Natural killer cell (primary cell): ENCODE data around the gene THSD7B. TPM values are rescaled to one million over a fixed set of nuclear protein-coding genes. Genes with fewer than 3 reads are reported as not detected.

Experiments used
- ATAC-seq, 3 donors: fragments of 150-1000 bp in 2 of 3; fragments of 200-7000 bp in 1 of 3; cut with Tn5 transposase; 1 replicate in 1 of 3; 2 replicates in 2 of 3; pipeline ENCODE4 v1.10.0; 2021; ENCODE audit warnings: mild to moderate bottlenecking in 2 of 3, moderate library complexity in 2 of 3
- DNase-seq, 2 donors: peaks; one replicate each; pipeline versions ENCODE4 v3.0.0 to v3.0.0-alpha.2; 2013 to 2021; ENCODE audit warnings: mixed read lengths in 1 of 2
- H3K27ac ChIP-seq: one replicate; pipeline ENCODE4 v1.5.1; 2013; ENCODE audit warnings: mild to moderate bottlenecking, low read length
- H3K27me3 ChIP-seq: one replicate; pipeline ENCODE4 v1.6.1; 2013; ENCODE audit warnings: low read length; ENCODE audit not compliant: control insufficient read depth, insufficient read depth
- H3K36me3 ChIP-seq: one replicate; pipeline ENCODE4 v1.6.1; 2013; ENCODE audit warnings: low read length; ENCODE audit not compliant: control insufficient read depth, insufficient read depth
- H3K4me1 ChIP-seq: one replicate; pipeline ENCODE4 v1.6.1; 2013; ENCODE audit warnings: low read length; ENCODE audit not compliant: control insufficient read depth, insufficient read depth
- H3K4me3 ChIP-seq: one replicate; pipeline ENCODE4 v1.5.1; 2013; ENCODE audit warnings: low read length
- H3K9me3 ChIP-seq: one replicate; pipeline ENCODE4 v1.6.1; 2013; ENCODE audit warnings: low read length; ENCODE audit not compliant: control insufficient read depth, insufficient read depth
- H3K27ac Mint-ChIP-seq, 2 donors: one replicate each; pipeline ENCODE4 v1.8.0; 2022; ENCODE audit warnings: mild to moderate bottlenecking in 2 of 2, mixed read lengths in 2 of 2, moderate library complexity in 1 of 2
- H3K27me3 Mint-ChIP-seq, 2 donors: one replicate each; pipeline ENCODE4 v1.8.0; 2022; ENCODE audit warnings: low read depth in 2 of 2, mixed read lengths in 2 of 2
- H3K36me3 Mint-ChIP-seq: one replicate; pipeline ENCODE4 v1.8.0; 2022; ENCODE audit warnings: mixed read lengths
- H3K4me1 Mint-ChIP-seq, 2 donors: one replicate each; pipeline ENCODE4 v1.8.0; 2022; ENCODE audit warnings: mixed read lengths in 2 of 2
- H3K4me3 Mint-ChIP-seq: one replicate; pipeline ENCODE4 v1.8.0; 2022; ENCODE audit warnings: mild to moderate bottlenecking, moderate library complexity, mixed read lengths
- H3K9me3 Mint-ChIP-seq, 2 donors: one replicate each; pipeline ENCODE4 v1.8.0; 2022; ENCODE audit warnings: mixed read lengths in 2 of 2
- CTCF ChIP-seq: fragments of 200-600 bp; IDR thresholded peaks from one replicate; pipeline ENCODE4 v1.8.0; 2022; ENCODE audit warnings: antibody characterized with exemption
- WGBS: methylation state at CpG from one replicate; pipeline ENCODE4 v1.1.7; 2013; ENCODE audit warnings: missing lambda C conversion rate; ENCODE audit not compliant: insufficient coverage; 5-methylcytosine and 5-hydroxymethylcytosine counted together
- intact Hi-C: fragments of 100-400 bp; cut with micrococcal nuclease; formaldehyde crosslinking; loops from one replicate; pipeline ENCODE4 v1.14.2; 2022
- total RNA-seq, 4 donors: library from RNA; stranded (reverse); fragments of 120-200 nt in 1 of 4; gene quantifications; one replicate each; pipeline versions ENCODE4 v1.2.3 to v1.2.4, GENCODE V29; 2013 to 2022

The THSD7B gene
- total RNA-seq, 3 donors from 2014 or later (not counting 1 experiment from before 2014, with no cell fraction given): not detected

- no peak for DNase-seq
- TF ChIP-seq CTCF: no peak
- H3K4me3 ChIP-seq: no peak overlapping the region
- Mint-ChIP-seq H3K9me3 (peaks cover 2 to 8% of the 10 kb centered on the region in 2 donors), H3K4me3 (no peak overlapping the region), H3K36me3 (no peaks in the 10 kb centered on the region), H3K4me1 (no peaks in the 10 kb centered on the region), H3K27ac (no peak overlapping the region), H3K27me3 (no peaks in the 10 kb centered on the region)
- H3K4me1 ChIP-seq: no peaks in the 10 kb centered on the region
- H3K27ac ChIP-seq: no peak overlapping the region
- no peak for ATAC-seq
- H3K9me3 ChIP-seq: no peaks in the 10 kb centered on the region
- intact Hi-C loops: no loop called here
- no peaks in the 10 kb centered on the region for H3K36me3 ChIP-seq
- no peaks in the 10 kb centered on the region for H3K27me3 ChIP-seq
These were observed 242.6 kb downstream of the THSD7B start for GRCh38 chr2:137007938-137008337.

GRCh38 chr2:137009953-137010352 lies 244.6 kb downstream of the THSD7B start:
- no peak overlapping the region for H3K27ac Mint-ChIP-seq
- no peaks in the 10 kb centered on the region for H3K36me3 ChIP-seq
- no peaks in the 10 kb centered on the region for H3K4me1 ChIP-seq
- H3K36me3 Mint-ChIP-seq: no peaks in the 10 kb centered on the region
- 73% methylated on average over 2 of the region's 2 CpGs for WGBS
- H3K4me3 ChIP-seq: no peak overlapping the region
- DNase-seq: no peak
- H3K9me3 Mint-ChIP-seq: peaks cover 6 to 12% of the 10 kb centered on the region in 2 donors
- H3K27me3 Mint-ChIP-seq: peaks cover 0 to 2% of the 10 kb centered on the region in 2 donors
- no peaks in the 10 kb centered on the region for H3K9me3 ChIP-seq
- no peaks in the 10 kb centered on the region for H3K27me3 ChIP-seq
- no peaks in the 10 kb centered on the region for H3K4me1 Mint-ChIP-seq
- no peak for TF ChIP-seq CTCF
- no peak overlapping the region for H3K4me3 Mint-ChIP-seq
- no peak overlapping the region for H3K27ac ChIP-seq
- intact Hi-C loops: no loop called here
- ATAC-seq: no peak

- no peaks in the 10 kb centered on the region for H3K4me1 Mint-ChIP-seq
These were observed 255.3 kb downstream of the THSD7B start for GRCh38 chr2:137020452-137021196.

More at GRCh38 chr2:137020452-137021196, 255.3 kb downstream of the THSD7B start:
- no peaks in the 10 kb centered on the region for H3K27me3 Mint-ChIP-seq
- H3K27ac ChIP-seq: no peak overlapping the region
- 78% methylated on average over 11 of the region's 11 CpGs for WGBS
- no peak overlapping the region for H3K4me3 Mint-ChIP-seq
- no peak for ATAC-seq
- H3K9me3 ChIP-seq: no peaks in the 10 kb centered on the region
- no peak overlapping the region for H3K27ac Mint-ChIP-seq
- no peak overlapping the region for H3K4me3 ChIP-seq
- intact Hi-C loops: no loop called here
- H3K9me3 Mint-ChIP-seq: peaks cover 0 to 2% of the 10 kb centered on the region in 2 donors
- no peak for DNase-seq
- no peaks in the 10 kb centered on the region for H3K27me3 ChIP-seq
- TF ChIP-seq CTCF: no peak
- no peaks in the 10 kb centered on the region for H3K4me1 ChIP-seq
- H3K36me3 Mint-ChIP-seq: no peaks in the 10 kb centered on the region
- no peaks in the 10 kb centered on the region for H3K36me3 ChIP-seq
